ENCODE results near the gene SCUBE1. TPM values are rescaled to one million over a fixed set of nuclear protein-coding genes. Genes with fewer than 3 reads are reported as not detected.

SCUBE1 gene
- total and polyA plus RNA-seq, 2 of the 4 experiments (the other 2 are of a cell fraction), result not detected

- TF ChIP-seq MAZ (IDR thresholded peaks at IDR 0.05; ENCODE audit: borderline replicate concordance, low read depth, low read length), result peak; percentile 53; the same call in 1 of the 2 replicates
Observed at GRCh38 chr22:43385770-43386641, 42.8 kb upstream of the SCUBE1 start (continued).

GRCh38 chr22:43384863-43385262, 41.7 kb upstream of the SCUBE1 start:
- 38% methylated on average over 3 of the region's 5 CpGs; no CpG with 5 or more reads in 1 of the 2 experiments for WGBS, 2 experiments (ENCODE audit: extremely low coverage in 2 of 2, insufficient read length in 1 of 2)
- ATAC-seq (ENCODE audit: low read depth), result no peak

More at GRCh38 chr22:43384863-43385262, 41.7 kb upstream of the SCUBE1 start:
- Histone ChIP-seq H3K4me3 (ENCODE audit: insufficient read depth, low read depth, low read length) (no peak overlapping the region), H3K18ac (ENCODE audit: low read depth, low read length) (no peak overlapping the region), H3K4me2 (ENCODE audit: low read depth, low read length) (no peak overlapping the region), H4K91ac (ENCODE audit: insufficient read depth, low read depth, low read length) (no peak overlapping the region), H2BK120ac (ENCODE audit: low read depth, low read length) (no peak overlapping the region), H2BK5ac (ENCODE audit: low read depth, low read length, poor library complexity, severe bottlenecking) (no peak overlapping the region), H2AFZ (replicated peaks; ENCODE audit: low read length, poor library complexity) (no peak overlapping the region), H2BK20ac (ENCODE audit: low read depth, low read length) (no peak overlapping the region), H3K4me1 (ENCODE audit: control insufficient read depth, insufficient read depth, low read length) (no peaks in the 10 kb centered on the region; the same call in 1 of the 2 replicates), H4K20me1 (ENCODE audit: insufficient read depth, low read length) (no peaks in the 10 kb centered on the region), H3K27ac (ENCODE audit: insufficient read depth, low read length) (no peak overlapping the region), H3K4ac (ENCODE audit: low read depth, low read length) (no peak overlapping the region), H3K56ac (ENCODE audit: extremely low read depth, insufficient read depth, low read length) (no peak overlapping the region), H3K14ac (replicated peaks; ENCODE audit: low read depth, low read length) (no peak overlapping the region), H3K27me3 (ENCODE audit: control insufficient read depth, insufficient read depth, low read length) (peaks cover 23% of the 10 kb centered on the region), H2AK5ac (ENCODE audit: low read depth, low read length) (no peak overlapping the region), H2BK15ac (ENCODE audit: low read depth, low read length) (no peak overlapping the region), H4K8ac (ENCODE audit: low read depth in 2 of 2, low read length in 2 of 2) (no peak overlapping the region), H3K9me1 (ENCODE audit: insufficient read depth, low read length) (no peaks in the 10 kb centered on the region), H3K23ac (ENCODE audit: low read depth, low read length) (no peak overlapping the region), H3K9me3 (ENCODE audit: control insufficient read depth, insufficient read depth, low read length) (0 out of 2 replicates have a peak, but pooled peaks cover 2% of the 10 kb centered on the region), H3K9ac (ENCODE audit: low read depth, low read length) (no peak overlapping the region), H3K36me3 (ENCODE audit: control insufficient read depth, insufficient read depth, low read length) (no peaks in the 10 kb centered on the region), H3K79me1 (ENCODE audit: low read depth in 1 of 2, low read length in 2 of 2) (no peaks in the 10 kb centered on the region), H2AK9ac (replicated peaks; ENCODE audit: low read depth, low read length, poor library complexity) (no peak overlapping the region), H4K5ac (ENCODE audit: low read depth, low read length) (no peak overlapping the region)
- dilution Hi-C loops (cut with HindIII; ENCODE audit: low sequenced_read_pairs, unreplicated experiment), result no loop called here
- no peak for TF ChIP-seq RCOR1 (IDR thresholded peaks at IDR 0.05; ENCODE audit: insufficient replicate concordance, low read length)
- no peak for TF ChIP-seq MAZ (IDR thresholded peaks at IDR 0.05; ENCODE audit: borderline replicate concordance, low read depth, low read length)
- no peak for TF ChIP-seq RAD21 (IDR thresholded peaks at IDR 0.05; ENCODE audit: low read length)
- TF ChIP-seq RFX5 (IDR thresholded peaks at IDR 0.05; ENCODE audit: low read depth, low read length), result no peak
- TF ChIP-seq POLR2A (IDR thresholded peaks at IDR 0.05; ENCODE audit: low read depth, low read length), result no peak
- TF ChIP-seq USF2 (IDR thresholded peaks at IDR 0.05; ENCODE audit: low read depth, low read length), result no peak
- TF ChIP-seq CTCF (conservative IDR thresholded peaks at IDR 0.05; ENCODE audit: low read depth, low read length), result no peak
- no peak for TF ChIP-seq CHD1 (IDR thresholded peaks at IDR 0.05; ENCODE audit: low read depth, low read length)
- TF ChIP-seq MXI1 (IDR thresholded peaks at IDR 0.05; ENCODE audit: borderline replicate concordance, low read depth, low read length), result no peak
- no peak for TF ChIP-seq SMC3 (IDR thresholded peaks at IDR 0.05; ENCODE audit: low read depth, low read length)
- TF ChIP-seq BHLHE40 (IDR thresholded peaks at IDR 0.05; ENCODE audit: low read depth, low read length), result no peak
- TF ChIP-seq FOS (IDR thresholded peaks at IDR 0.05; ENCODE audit: low read depth, low read length), result no peak
- TF ChIP-seq NFE2L2 (IDR thresholded peaks at IDR 0.05; ENCODE audit: low read depth, low read length), result no peak
- POLR2A ChIA-PET (ENCODE audit: unreplicated experiment), result no interaction called here
- no TSS peak for BruUV-seq (replicated peaks)
- no peak for DNase-seq
- in situ Hi-C loops (cut with MboI; ENCODE audit: low sequenced_read_pairs), result loop anchor here (25.0 kb wide), 1 partner anchor 1252 kb away; no protein-coding TSS in a partner anchor
- CTCF ChIA-PET, result interaction anchor here (0.6 kb wide), 1 partner anchor 111 kb away, joined by 7 read pairs; no protein-coding TSS in a partner anchor
- intact Hi-C loops (cut with micrococcal nuclease), result loop anchor here (1.0 kb wide), 2 partner anchors 111 to 154 kb away; no protein-coding TSS in a partner anchor

Data from IMR-90 (cell line).